ENCODE data around the gene LUC7L2.
"Not testable (repeated sequence)": the region's sequence is repeated elsewhere in the genome, so short reads cannot be mapped to it uniquely, and the experiment has no call there.

LUC7L2 gene

DNA sequence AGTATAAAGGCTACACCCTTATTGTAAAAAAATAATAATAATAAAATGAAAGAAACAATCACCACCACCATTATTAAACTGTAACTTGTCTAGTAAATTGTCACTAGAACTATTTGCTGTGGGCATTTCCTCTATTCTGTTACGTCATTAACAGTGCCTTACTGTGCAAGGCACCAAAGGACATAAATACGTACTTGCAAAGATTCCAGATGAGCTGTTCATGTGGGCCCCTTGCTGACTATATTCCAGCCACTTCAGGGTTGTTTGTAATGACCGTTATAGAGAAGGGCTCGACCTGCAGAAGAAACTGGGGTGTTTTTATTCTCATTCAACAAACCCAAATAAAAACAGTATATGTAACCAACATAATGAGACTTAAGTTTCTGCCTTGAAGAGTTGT is 63.4 kb downstream of the LUC7L2 start:
- DNase-seq (ENCODE audit: low read depth, low spot score) = no peak
- Histone ChIP-seq H3K27ac (no peak overlapping the region), H3K4me3 (no peak overlapping the region), H3K36me3 (ENCODE audit: insufficient read depth, low read length) (peaks cover 63% of the 10 kb centered on the region), H3K9me3 (ENCODE audit: low read depth, low read length) (no peaks in the 10 kb centered on the region), H3K9ac (ENCODE audit: insufficient read length) (no peak overlapping the region)
- no peak for TF ChIP-seq POLR2AphosphoS5 (IDR thresholded peaks at IDR 0.05; ENCODE audit: borderline replicate concordance, low read depth, low read length)
- TF ChIP-seq FOXP2 (optimal IDR thresholded peaks at IDR 0.05; ENCODE audit: control extremely low read depth, extremely low read length, insufficient read depth) = no peak
- no peak for TF ChIP-seq EZH2 (IDR thresholded peaks at IDR 0.05)

GRCh38 chr7:139424004-139424403 is 64.3 kb downstream of the LUC7L2 start:
- TF ChIP-seq EZH2 (IDR thresholded peaks at IDR 0.05) = no peak
- TF ChIP-seq POLR2AphosphoS5 (IDR thresholded peaks at IDR 0.05; ENCODE audit: borderline replicate concordance, low read depth, low read length) = no peak
- no peak for TF ChIP-seq FOXP2 (optimal IDR thresholded peaks at IDR 0.05; ENCODE audit: control extremely low read depth, extremely low read length, insufficient read depth)
- Histone ChIP-seq H3K36me3 (ENCODE audit: insufficient read depth, low read length) (peaks cover 57% of the 10 kb centered on the region), H3K9ac (ENCODE audit: insufficient read length) (no peak overlapping the region), H3K9me3 (ENCODE audit: low read depth, low read length) (no peaks in the 10 kb centered on the region), H3K27ac (no peak overlapping the region), H3K4me3 (no peak overlapping the region)
- no peak for DNase-seq (ENCODE audit: low read depth, low spot score)

- H3K9ac ChIP-seq (ENCODE audit: insufficient read length); H3K27ac ChIP-seq; H3K4me3 ChIP-seq; DNase-seq (ENCODE audit: low read depth, low spot score); H3K9me3 ChIP-seq (ENCODE audit: low read depth, low read length): not testable (repeated sequence)
- H3K36me3 ChIP-seq (ENCODE audit: insufficient read depth, low read length) = peaks cover 41% of the 10 kb centered on the region
These were observed 66.0 kb downstream of the LUC7L2 start for GRCh38 chr7:139425701-139426100.

DNA sequence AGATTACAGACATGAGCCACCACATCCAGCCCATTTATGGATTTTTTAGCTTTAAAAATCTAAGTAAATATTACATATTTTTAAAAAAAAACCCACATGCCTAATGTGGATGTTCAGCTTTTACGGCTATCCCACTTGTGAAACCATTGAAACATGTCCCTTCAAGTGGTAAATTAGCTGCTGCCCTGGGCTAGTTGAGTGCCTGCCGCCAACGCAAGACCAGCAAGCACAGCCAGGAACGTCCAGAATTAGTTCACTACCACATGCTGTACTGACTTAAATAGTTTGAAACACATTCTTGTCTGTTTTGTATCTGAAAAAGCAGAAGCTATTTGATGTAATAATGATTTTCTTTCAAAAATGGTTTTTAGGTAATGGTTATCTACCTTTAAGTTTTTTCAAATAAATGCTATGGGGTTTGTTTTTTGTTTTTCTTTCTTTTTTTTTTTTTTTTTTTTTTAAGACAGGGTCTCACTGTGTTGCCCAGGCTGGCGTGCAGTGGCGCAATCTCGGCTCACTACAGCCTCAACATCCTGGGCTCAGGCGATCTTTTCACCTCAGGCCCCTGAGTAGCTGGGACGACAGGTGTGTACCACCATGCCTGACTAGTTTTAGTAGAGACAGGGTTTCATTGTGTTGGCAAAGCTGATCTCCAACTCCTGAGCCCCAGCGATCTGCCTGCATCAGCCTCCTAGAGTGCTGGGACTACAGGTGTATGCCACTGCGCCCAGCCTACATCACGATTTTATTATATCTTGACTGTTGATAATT is 66.7 kb downstream of the LUC7L2 start:
- Histone ChIP-seq H3K36me3 (ENCODE audit: insufficient read depth, low read length) (peaks cover 34% of the 10 kb centered on the region), H3K9me3 (ENCODE audit: low read depth, low read length) (no peaks in the 10 kb centered on the region), H3K9ac (ENCODE audit: insufficient read length) (no peak overlapping the region), H3K27ac (no peak overlapping the region), H3K4me3 (no peak overlapping the region)
- DNase-seq (ENCODE audit: low read depth, low spot score) = no peak
- TF ChIP-seq FOXP2 (optimal IDR thresholded peaks at IDR 0.05; ENCODE audit: control extremely low read depth, extremely low read length, insufficient read depth) (no peak), EZH2 (IDR thresholded peaks at IDR 0.05) (no peak), POLR2AphosphoS5 (IDR thresholded peaks at IDR 0.05; ENCODE audit: borderline replicate concordance, low read depth, low read length) (no peak)

DNA sequence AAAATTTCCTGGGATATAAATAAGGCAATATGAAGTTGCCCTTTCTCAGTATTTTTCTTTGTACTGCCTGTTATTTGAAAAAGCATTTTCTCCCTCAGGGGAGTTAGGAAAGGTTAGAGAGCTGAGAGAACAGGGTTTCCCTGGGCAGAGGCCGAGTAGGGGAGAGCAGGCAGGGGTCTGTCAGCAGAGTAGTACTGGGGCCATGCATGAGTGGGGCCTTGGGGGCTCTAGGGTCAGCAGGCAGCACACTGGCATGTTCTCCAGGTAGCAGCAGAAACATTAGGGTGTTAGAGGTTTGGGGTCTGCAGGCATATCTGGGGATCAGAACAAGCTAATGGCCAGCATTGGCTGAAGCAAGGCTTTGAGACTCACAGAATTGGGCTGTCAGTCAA is 67.3 kb downstream of the LUC7L2 start:
- no peak for TF ChIP-seq POLR2AphosphoS5 (IDR thresholded peaks at IDR 0.05; ENCODE audit: borderline replicate concordance, low read depth, low read length)
- TF ChIP-seq FOXP2 (optimal IDR thresholded peaks at IDR 0.05; ENCODE audit: control extremely low read depth, extremely low read length, insufficient read depth) = no peak
- no peak for TF ChIP-seq EZH2 (IDR thresholded peaks at IDR 0.05)
- Histone ChIP-seq H3K9me3 (ENCODE audit: low read depth, low read length) (no peaks in the 10 kb centered on the region), H3K4me3 (no peak overlapping the region), H3K27ac (no peak overlapping the region), H3K36me3 (ENCODE audit: insufficient read depth, low read length) (peaks cover 30% of the 10 kb centered on the region), H3K9ac (ENCODE audit: insufficient read length) (no peak overlapping the region)
- DNase-seq (ENCODE audit: low read depth, low spot score) = no peak

DNA sequence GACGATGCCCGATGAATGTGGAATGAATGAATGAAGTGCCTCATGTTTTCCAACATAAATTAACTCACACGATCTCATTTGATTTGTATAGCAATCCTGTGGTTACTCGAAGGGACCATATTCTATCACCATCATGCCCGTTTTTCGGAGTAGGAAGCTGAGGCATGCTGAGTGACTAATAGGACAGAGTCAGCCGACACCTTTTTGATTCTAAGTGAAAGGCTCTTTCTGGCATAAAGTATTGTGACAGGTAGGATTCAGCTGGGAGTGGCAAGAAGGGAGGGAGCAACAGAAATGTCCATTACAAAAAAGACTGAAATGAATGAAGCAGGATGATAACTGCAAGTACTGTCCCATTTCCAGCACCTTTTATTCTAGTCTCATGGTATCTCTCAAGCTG is 68.1 kb downstream of the LUC7L2 start:
- no peak for DNase-seq (ENCODE audit: low read depth, low spot score)
- no peaks in the 10 kb centered on the region for H3K9me3 ChIP-seq (ENCODE audit: low read depth, low read length)
- H3K27ac ChIP-seq = no peak overlapping the region
- TF ChIP-seq EZH2 (IDR thresholded peaks at IDR 0.05) = no peak
- no peak for TF ChIP-seq POLR2AphosphoS5 (IDR thresholded peaks at IDR 0.05; ENCODE audit: borderline replicate concordance, low read depth, low read length)
- no peak for TF ChIP-seq FOXP2 (optimal IDR thresholded peaks at IDR 0.05; ENCODE audit: control extremely low read depth, extremely low read length, insufficient read depth)
- H3K9ac ChIP-seq (ENCODE audit: insufficient read length) = no peak overlapping the region
- no peak overlapping the region for H3K4me3 ChIP-seq
- H3K36me3 ChIP-seq (ENCODE audit: insufficient read depth, low read length) = peaks cover 22% of the 10 kb centered on the region

DNA sequence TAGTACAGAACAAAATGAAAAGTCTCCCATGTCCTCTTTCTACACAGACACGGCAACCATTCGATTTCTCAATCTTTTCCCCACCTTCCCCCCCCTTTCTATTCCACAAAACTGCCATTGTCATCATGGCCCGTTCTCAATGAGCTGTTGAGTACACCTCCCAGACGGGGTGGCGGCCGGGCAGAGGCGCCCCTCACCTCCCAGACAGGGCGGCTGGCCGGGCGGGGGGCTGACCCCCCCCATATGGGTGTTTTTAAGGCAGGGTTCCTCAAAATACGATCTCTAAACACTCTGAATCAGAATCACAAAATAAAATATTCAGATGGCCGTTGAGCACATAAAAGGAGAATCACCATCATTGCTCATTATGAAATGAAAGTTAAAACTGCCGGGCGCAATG is 70.0 kb downstream of the LUC7L2 start:
- not testable (repeated sequence) for H3K27ac ChIP-seq; H3K36me3 ChIP-seq (ENCODE audit: insufficient read depth, low read length); H3K9me3 ChIP-seq (ENCODE audit: low read depth, low read length); H3K9ac ChIP-seq (ENCODE audit: insufficient read length); DNase-seq (ENCODE audit: low read depth, low spot score); H3K4me3 ChIP-seq

DNA sequence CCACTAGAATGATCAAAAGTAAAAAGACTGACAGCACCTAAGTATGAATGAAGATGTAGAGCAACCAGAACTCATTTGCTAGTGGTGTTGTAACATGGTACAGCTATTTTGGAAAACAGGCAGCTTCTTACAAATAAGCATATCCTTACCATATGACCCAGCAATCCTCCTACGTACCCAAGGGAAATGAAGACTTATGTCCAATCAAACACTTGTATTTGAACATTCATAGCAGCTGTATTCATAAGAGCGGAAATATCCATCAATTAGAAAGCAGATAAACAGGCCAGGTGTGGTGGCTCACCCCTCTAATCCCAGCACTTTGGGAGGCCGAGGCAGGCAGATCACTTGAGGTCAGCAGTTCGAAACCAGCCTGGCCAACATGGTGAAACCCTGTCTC is 70.7 kb downstream of the LUC7L2 start:
- Histone ChIP-seq H3K36me3 (ENCODE audit: insufficient read depth, low read length) (peaks cover 10% of the 10 kb centered on the region), H3K4me3 (no peak overlapping the region), H3K9ac (ENCODE audit: insufficient read length) (no peak overlapping the region), H3K9me3 (ENCODE audit: low read depth, low read length) (no peaks in the 10 kb centered on the region), H3K27ac (no peak overlapping the region)
- no peak for DNase-seq (ENCODE audit: low read depth, low spot score)
- TF ChIP-seq EZH2 (IDR thresholded peaks at IDR 0.05) (no peak), POLR2AphosphoS5 (IDR thresholded peaks at IDR 0.05; ENCODE audit: borderline replicate concordance, low read depth, low read length) (no peak), FOXP2 (optimal IDR thresholded peaks at IDR 0.05; ENCODE audit: control extremely low read depth, extremely low read length, insufficient read depth) (no peak)

GRCh38 chr7:139431010-139431409 is 71.3 kb downstream of the LUC7L2 start:
- no peak overlapping the region for H3K27ac ChIP-seq
- DNase-seq (ENCODE audit: low read depth, low spot score) = no peak
- no peak overlapping the region for H3K9ac ChIP-seq (ENCODE audit: insufficient read length)
- H3K36me3 ChIP-seq (ENCODE audit: insufficient read depth, low read length) = peaks cover 10% of the 10 kb centered on the region
- no peaks in the 10 kb centered on the region for H3K9me3 ChIP-seq (ENCODE audit: low read depth, low read length)
- no peak overlapping the region for H3K4me3 ChIP-seq
- TF ChIP-seq EZH2 (IDR thresholded peaks at IDR 0.05) (no peak), FOXP2 (optimal IDR thresholded peaks at IDR 0.05; ENCODE audit: control extremely low read depth, extremely low read length, insufficient read depth) (no peak), POLR2AphosphoS5 (IDR thresholded peaks at IDR 0.05; ENCODE audit: borderline replicate concordance, low read depth, low read length) (no peak)
